CD4-positive, alpha-beta T cell treated with Interleukin-10 for 1 hour (primary cell): Measurements from ENCODE around the gene CHD2.

Experiments
- DNase-seq: peaks from one replicate; pipeline ENCODE4 v3.0.0-alpha.2; 2020

The CHD2 gene

GRCh38 chr15:93072411-93073394, 172.6 kb downstream of the CHD2 start:
- no peak for DNase-seq

GRCh38 chr15:93073465-93073952, 173.4 kb downstream of the CHD2 start:
- DNase-seq = no peak

- no peak for DNase-seq
Observed at GRCh38 chr15:93074599-93074998, 174.5 kb downstream of the CHD2 start.

GRCh38 chr15:93076217-93076616, 176.1 kb downstream of the CHD2 start:
- DNase-seq = no peak

DNA sequence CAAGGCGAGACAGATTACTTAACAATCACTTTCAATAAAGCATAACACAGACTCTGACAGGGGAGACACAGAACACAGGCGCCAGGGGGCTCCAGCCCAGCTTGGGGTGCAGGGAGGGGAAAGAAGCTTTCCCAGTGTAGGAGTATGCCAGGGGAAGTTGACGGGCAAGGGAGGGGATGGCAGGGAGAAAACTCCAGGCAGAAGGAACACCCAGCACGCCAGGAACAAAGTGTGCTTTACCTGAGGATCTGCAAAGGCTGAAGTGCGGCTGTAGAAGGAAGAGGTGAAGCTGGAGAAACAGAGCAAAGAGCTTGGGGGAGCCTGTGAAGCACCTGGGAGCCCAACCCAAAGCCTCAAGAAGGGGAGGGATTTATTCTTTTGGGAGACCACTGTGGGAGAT, 176.8 kb downstream of the CHD2 start:
- DNase-seq = no peak
